Measurements from ENCODE around the gene BMPR1A.
"Not testable (repeated sequence)": the region's sequence is repeated elsewhere in the genome, so short reads cannot be mapped to it uniquely, and the experiment has no call there.

BMPR1A gene

GRCh38 chr10:86730227-86730626, 26.2 kb upstream of the BMPR1A start:
- no peak for TF ChIP-seq CTCF (conservative IDR thresholded peaks at IDR 0.05)
- H3K27ac ChIP-seq: no peak overlapping the region

GRCh38 chr10:86732771-86733170, 23.6 kb upstream of the BMPR1A start:
- H3K27ac ChIP-seq: no peak overlapping the region
- no peak for TF ChIP-seq CTCF (conservative IDR thresholded peaks at IDR 0.05)

- H3K27ac ChIP-seq: no peak overlapping the region
- TF ChIP-seq CTCF (conservative IDR thresholded peaks at IDR 0.05): no peak
These were observed 23.2 kb upstream of the BMPR1A start for GRCh38 chr10:86733260-86733671.

- H3K27ac ChIP-seq: no peak overlapping the region
- TF ChIP-seq CTCF (conservative IDR thresholded peaks at IDR 0.05): no peak
These were observed 22.0 kb upstream of the BMPR1A start for GRCh38 chr10:86734207-86734988.

GRCh38 chr10:86735278-86735677, 21.1 kb upstream of the BMPR1A start:
- not testable (repeated sequence) for H3K27ac ChIP-seq

GRCh38 chr10:86742230-86742629, 14.2 kb upstream of the BMPR1A start:
- no peak for TF ChIP-seq CTCF (conservative IDR thresholded peaks at IDR 0.05)
- no peak overlapping the region for H3K27ac ChIP-seq

- peak overlapping the region; percentile 59 for H3K27ac ChIP-seq
- TF ChIP-seq CTCF (conservative IDR thresholded peaks at IDR 0.05): no peak
These were observed 12.2 kb upstream of the BMPR1A start for GRCh38 chr10:86744067-86744725.

Measured in VCaP (cell line).